GM12878 (cell line): Measurements from ENCODE around the gene TSPAN10. TPM values are rescaled to one million over a fixed set of nuclear protein-coding genes. Genes with fewer than 3 reads are reported as not detected.

Source experiments
- ATAC-seq: fragments of 200-7000 bp; cut with Tn5 transposase; 3 replicates; pipeline ENCODE4 v1.9.1; 2020; ENCODE audit warnings: mild to moderate bottlenecking, moderate library complexity
- BruUV-seq: library from RNA; stranded (reverse); fragments of 400-500 nt; replicated peaks from 2 replicates; lab custom pipeline; 2021; lab: Mats Ljungman, UMichigan
- CTCF ChIA-PET: fragments of 300-600 bp; sonication (Branson Sonifier 250); formaldehyde crosslinking; extraction: SDS; loops from one replicate; lab custom pipeline; 2021; ENCODE audit warnings: inconsistent platforms; lab: Yijun Ruan, JAX
- POLR2A ChIA-PET: fragments of 350-600 bp; formaldehyde crosslinking; extraction: SDS; loops from one replicate; lab custom pipeline; 2021; ENCODE audit warnings: inconsistent platforms; lab: Charles Lee
- RAD21 ChIA-PET: fragments of 300-600 bp; sonication (Branson Sonifier 250); formaldehyde crosslinking; loops from one replicate; lab custom pipeline; 2023; ENCODE audit warnings: antibody characterized with exemption; ENCODE audit not compliant: unreplicated experiment; lab: Charles Lee
- SMC1A ChIA-PET: fragments of 300-600 bp; sonication (Branson Sonifier 250); formaldehyde crosslinking; loops from one replicate; lab custom pipeline; 2023; ENCODE audit not compliant: unreplicated experiment, uncharacterized antibody; lab: Charles Lee
- DNase-seq: peaks from one replicate; pipeline ENCODE4 v3.0.0-alpha.2; 2011; ENCODE audit warnings: low read depth, low spot score
- FAIRE-seq: peaks from 3 replicates; lab custom pipeline; 2011; peaks lifted over from hg19 to GRCh38; lab: Jason Lieb, UNC
- H2AFZ ChIP-seq: 2 replicates; pipeline ENCODE4 v1.6.0; 2011; ENCODE audit warnings: low read depth, low read length, control low read depth; ENCODE audit not compliant: control insufficient read depth
- H3K27ac ChIP-seq: 2 replicates; pipeline ENCODE4 v1.5.1; 2011; ENCODE audit warnings: control low read depth; ENCODE audit not compliant: control insufficient read depth, insufficient read depth
- H3K27me3 ChIP-seq, 2 experiments: replicated peaks in 1 of 2; 2 replicates each; pipeline versions ENCODE4 v1.6.0 to v1.6.1; 2011; ENCODE audit warnings: low read length in 1 of 2; ENCODE audit not compliant: control insufficient read depth in 2 of 2, insufficient read depth in 2 of 2
- H3K36me3 ChIP-seq, 2 experiments: 2 replicates each; pipeline ENCODE4 v1.5.1; 2011; ENCODE audit warnings: low read length in 1 of 2; ENCODE audit not compliant: control insufficient read depth in 2 of 2, insufficient read depth in 2 of 2
- H3K4me1 ChIP-seq: 2 replicates; pipeline ENCODE4 v1.6.1; 2011; ENCODE audit warnings: mild to moderate bottlenecking, low read length, moderate library complexity, mixed read lengths; ENCODE audit not compliant: control insufficient read depth, insufficient read depth
- H3K4me2 ChIP-seq: 2 replicates; pipeline ENCODE4 v1.6.0; 2011; ENCODE audit warnings: control low read depth; ENCODE audit not compliant: control insufficient read depth, insufficient read depth
- H3K4me3 ChIP-seq: fragments of 200-600 bp; sonication (generic); 2 replicates; pipeline ENCODE4 v1.5.1; 2016
- H3K79me2 ChIP-seq: 2 replicates; pipeline ENCODE4 v1.6.0; 2011; ENCODE audit warnings: low read length; ENCODE audit not compliant: control insufficient read depth, insufficient read depth
- H3K9ac ChIP-seq: 2 replicates; pipeline ENCODE4 v1.8.0; 2011; ENCODE audit warnings: low read length, control low read depth, mixed read lengths; ENCODE audit not compliant: control insufficient read depth, insufficient read depth
- H3K9me3 ChIP-seq: replicated peaks from 3 replicates; pipeline ENCODE4 v1.5.1; 2011; ENCODE audit warnings: mild to moderate bottlenecking, low read length; ENCODE audit not compliant: control insufficient read depth, insufficient read depth
- H4K20me1 ChIP-seq: 2 replicates; pipeline ENCODE4 v1.6.0; 2011; ENCODE audit not compliant: control insufficient read depth, insufficient read depth
- HDAC2 ChIP-seq: fragments of 200-600 bp; sonication (generic); IDR thresholded peaks from 2 replicates; pipeline ENCODE4 v1.6.1; 2017
- PML ChIP-seq: IDR thresholded peaks from 2 replicates; pipeline ENCODE4 v1.6.1; 2012; ENCODE audit warnings: low read length, inconsistent platforms
- WRNIP1 ChIP-seq: IDR thresholded peaks from 2 replicates; pipeline ENCODE4 v1.6.1; 2011; ENCODE audit warnings: low read depth, low read length, improper control_type of control experiment, borderline replicate concordance
- WGBS: methylation state at CpG from one replicate; pipeline ENCODE4 v1.1.6; 2016; ENCODE audit warnings: low lambda C conversion rate; ENCODE audit not compliant: insufficient replicate concordance, insufficient coverage; ENCODE audit errors: missing lambda C conversion rate; 5-methylcytosine and 5-hydroxymethylcytosine counted together
- in situ Hi-C: fragments of 300-500 bp; cut with MboI; formaldehyde crosslinking; loops from 9 replicates; pipeline ENCODE4 v1.14.3; 2018; ENCODE audit warnings: mixed read lengths
- intact Hi-C: fragments of 100-400 bp; cut with micrococcal nuclease; formaldehyde crosslinking; loops from one replicate; pipeline ENCODE4 v1.14.2; 2022; ENCODE audit not compliant: unreplicated experiment
- polyA plus RNA-seq, 11 experiments: library from polyadenylated mRNA; depleted of rRNA in 4 of 11; unstranded in 6 of 11; stranded (reverse) in 5 of 11; fragments of >200 nt; fragmentation: Nextera tagmentation in 4 of 11; fragmentation: Illumina TruSeq in 1 of 11; extraction: Ambion mirVana in 4 of 11; extraction: Trizol in 1 of 11; gene quantifications; 1 replicate in 1 of 11; 2 replicates in 10 of 11; pipeline versions ENCODE4 v1.2.1 to v1.2.3, GENCODE V29; 2011 to 2016; ENCODE audit warnings: inconsistent platforms in 2 of 11, missing spikeins in 2 of 11, low read depth in 1 of 11
- total RNA-seq, 4 experiments: library from RNA; depleted of rRNA in 3 of 4; stranded (reverse); fragments of >200 nt in 3 of 4; fragmentation: Illumina TruSeq in 1 of 4; extraction: Trizol in 1 of 4; gene quantifications; 2 replicates each; pipeline versions ENCODE4 v1.2.1 to v1.2.3, GENCODE V29; 2013 to 2021
- TF ChIP-seq, protein P1 (sequence below): fragments of 450-650 bp; IDR thresholded peaks from 2 replicates; pipeline ENCODE4 v1.6.1; 2016; ENCODE audit warnings: mild to moderate bottlenecking, moderate library complexity, borderline replicate concordance

The TSPAN10 gene
- total and polyA plus RNA-seq, 10 of the 15 experiments (the other 5 are each of a cell fraction or from before 2014, with no cell fraction given) = 0.13 to 0.82 (median 0.43) TPM

DNA sequence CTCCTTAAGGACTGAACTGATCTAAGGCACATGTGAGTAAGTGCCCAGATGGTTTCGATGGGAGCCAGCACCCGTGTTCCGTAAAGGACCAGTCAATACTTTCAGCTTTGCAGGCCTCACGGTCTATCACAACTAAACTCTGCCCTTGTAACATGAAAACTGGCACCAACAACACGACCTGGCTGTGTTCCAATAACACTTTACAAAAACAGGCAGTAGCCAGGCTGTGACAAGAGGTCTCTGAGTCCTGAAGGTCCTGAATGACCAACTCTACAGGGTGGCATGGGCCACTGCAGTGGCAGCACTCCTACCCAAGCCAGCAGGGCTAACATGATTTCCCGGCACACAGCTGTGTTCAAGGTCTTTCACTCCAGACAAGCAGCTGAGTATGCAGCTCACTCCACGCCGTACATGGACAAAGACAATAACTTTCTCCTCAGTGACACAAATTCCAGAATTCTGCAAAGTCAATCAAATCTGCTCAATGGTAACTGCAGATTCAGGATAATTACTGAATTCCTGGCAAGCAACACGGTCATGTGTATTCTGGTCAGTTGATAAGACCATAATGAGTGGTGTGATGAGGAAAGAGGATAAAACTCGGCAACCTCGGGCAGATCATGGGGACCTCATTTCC is 15.4 kb upstream of the TSPAN10 start:
- intact Hi-C loops = no loop called here
- H3K4me2 ChIP-seq = no peak overlapping the region
- no peak overlapping the region for H3K9ac ChIP-seq
- H3K9me3 ChIP-seq = no peaks in the 10 kb centered on the region; the same call in 2 of the 3 replicates
- TF ChIP-seq PML (no peak), WRNIP1 (no peak), HDAC2 (no peak)
- TF ChIP-seq, protein P1, sequence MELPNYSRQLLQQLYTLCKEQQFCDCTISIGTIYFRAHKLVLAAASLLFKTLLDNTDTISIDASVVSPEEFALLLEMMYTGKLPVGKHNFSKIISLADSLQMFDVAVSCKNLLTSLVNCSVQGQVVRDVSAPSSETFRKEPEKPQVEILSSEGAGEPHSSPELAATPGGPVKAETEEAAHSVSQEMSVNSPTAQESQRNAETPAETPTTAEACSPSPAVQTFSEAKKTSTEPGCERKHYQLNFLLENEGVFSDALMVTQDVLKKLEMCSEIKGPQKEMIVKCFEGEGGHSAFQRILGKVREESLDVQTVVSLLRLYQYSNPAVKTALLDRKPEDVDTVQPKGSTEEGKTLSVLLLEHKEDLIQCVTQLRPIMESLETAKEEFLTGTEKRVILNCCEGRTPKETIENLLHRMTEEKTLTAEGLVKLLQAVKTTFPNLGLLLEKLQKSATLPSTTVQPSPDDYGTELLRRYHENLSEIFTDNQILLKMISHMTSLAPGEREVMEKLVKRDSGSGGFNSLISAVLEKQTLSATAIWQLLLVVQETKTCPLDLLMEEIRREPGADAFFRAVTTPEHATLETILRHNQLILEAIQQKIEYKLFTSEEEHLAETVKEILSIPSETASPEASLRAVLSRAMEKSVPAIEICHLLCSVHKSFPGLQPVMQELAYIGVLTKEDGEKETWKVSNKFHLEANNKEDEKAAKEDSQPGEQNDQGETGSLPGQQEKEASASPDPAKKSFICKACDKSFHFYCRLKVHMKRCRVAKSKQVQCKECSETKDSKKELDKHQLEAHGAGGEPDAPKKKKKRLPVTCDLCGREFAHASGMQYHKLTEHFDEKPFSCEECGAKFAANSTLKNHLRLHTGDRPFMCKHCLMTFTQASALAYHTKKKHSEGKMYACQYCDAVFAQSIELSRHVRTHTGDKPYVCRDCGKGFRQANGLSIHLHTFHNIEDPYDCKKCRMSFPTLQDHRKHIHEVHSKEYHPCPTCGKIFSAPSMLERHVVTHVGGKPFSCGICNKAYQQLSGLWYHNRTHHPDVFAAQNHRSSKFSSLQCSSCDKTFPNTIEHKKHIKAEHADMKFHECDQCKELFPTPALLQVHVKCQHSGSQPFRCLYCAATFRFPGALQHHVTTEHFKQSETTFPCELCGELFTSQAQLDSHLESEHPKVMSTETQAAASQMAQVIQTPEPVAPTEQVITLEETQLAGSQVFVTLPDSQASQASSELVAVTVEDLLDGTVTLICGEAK = no peak
- TF ChIP-seq, all 136 proteins: peak for 0
- H2AFZ ChIP-seq = no peak overlapping the region
- H3K36me3 ChIP-seq = peaks cover 19 to 28% of the 10 kb centered on the region in 2 experiments
- no peak overlapping the region for H3K4me3 ChIP-seq
- ChIA-PET RAD21 (no interaction called here), CTCF (no interaction called here), SMC1A (no interaction called here), POLR2A (interaction anchor here (0.5 kb wide), 1 partner anchor 11 kb away, joined by 3 read pairs; no protein-coding TSS in a partner anchor)
- H3K27me3 ChIP-seq = no peaks in the 10 kb centered on the region
- no peak overlapping the region for H3K27ac ChIP-seq
- DNase-seq (no peak), ATAC-seq (no peak), FAIRE-seq (no peak)
- no peaks in the 10 kb centered on the region; the same call in 1 of the 2 replicates for H3K79me2 ChIP-seq
- no peaks in the 10 kb centered on the region for H3K4me1 ChIP-seq
- BruUV-seq = no TSS peak
- in situ Hi-C loops = no loop called here
- no peaks in the 10 kb centered on the region for H4K20me1 ChIP-seq
- WGBS = 87% methylated on average over 11 of the region's 11 CpGs
